HG03442 (cell line): Measurements from ENCODE around the gene CTRL.
"Not testable (repeated sequence)": the region's sequence is repeated elsewhere in the genome, so short reads cannot be mapped to it uniquely, and the experiment has no call there.

ENCODE experiments used
- ATAC-seq: cut with Tn5 transposase; IDR thresholded peaks from one replicate; pipeline ENCODE4 v1.9.1; 2021; ENCODE audit warnings: mild to moderate bottlenecking, moderate library complexity; ENCODE audit not compliant: unreplicated experiment

The CTRL gene

DNA sequence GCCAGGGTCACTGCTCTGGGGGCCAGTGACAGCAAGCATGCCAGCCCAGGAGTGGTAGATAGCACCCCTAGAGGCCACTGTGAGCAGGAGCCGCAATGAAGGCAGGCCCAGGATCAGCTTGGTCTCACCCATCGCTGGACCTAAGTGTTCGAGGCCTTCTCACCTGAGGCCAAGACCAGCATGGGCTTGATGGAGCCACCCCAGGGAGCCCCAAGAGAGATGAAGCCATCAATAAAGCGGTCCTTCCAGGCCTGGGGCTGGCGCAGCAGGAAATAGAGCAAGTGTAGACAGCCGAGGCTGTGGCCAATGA lies 10.5 kb upstream of the CTRL start:
- no peak for ATAC-seq

DNA sequence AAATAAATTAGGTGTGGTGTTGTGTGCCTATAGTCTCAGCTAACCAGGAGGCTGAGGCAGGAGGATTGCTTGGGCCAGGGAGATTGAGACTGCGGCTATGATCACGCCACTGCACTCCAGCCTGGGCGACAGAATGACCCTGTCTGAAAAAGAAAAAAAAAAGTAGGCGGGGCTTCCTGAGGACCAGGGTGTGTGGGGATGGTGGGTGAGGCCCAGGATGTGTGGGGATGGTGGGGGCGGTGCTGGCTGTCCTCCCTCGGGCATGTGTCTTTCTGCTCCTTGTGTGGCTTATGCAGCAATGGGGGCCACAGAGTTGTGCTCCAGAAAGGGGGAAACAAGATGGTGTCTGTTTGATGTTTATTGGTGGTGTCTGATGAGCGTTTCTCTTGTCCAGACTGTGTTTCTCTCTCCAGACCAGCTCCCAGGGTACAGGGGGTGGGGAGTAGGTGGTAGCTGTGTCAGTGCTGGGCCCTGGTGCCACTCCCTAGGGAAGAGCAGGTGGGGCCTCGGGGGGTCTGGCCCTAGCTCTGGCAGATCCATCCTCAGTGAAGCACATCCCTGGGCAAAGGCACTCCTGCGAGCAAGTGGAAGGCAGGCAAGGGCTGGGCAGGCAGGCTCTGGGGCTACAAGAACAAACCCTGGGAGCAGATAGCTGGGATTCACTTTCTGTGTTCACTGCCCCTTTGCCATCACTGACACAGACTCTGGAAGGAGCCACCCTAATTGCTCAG lies 10.0 kb upstream of the CTRL start:
- no peak for ATAC-seq

DNA sequence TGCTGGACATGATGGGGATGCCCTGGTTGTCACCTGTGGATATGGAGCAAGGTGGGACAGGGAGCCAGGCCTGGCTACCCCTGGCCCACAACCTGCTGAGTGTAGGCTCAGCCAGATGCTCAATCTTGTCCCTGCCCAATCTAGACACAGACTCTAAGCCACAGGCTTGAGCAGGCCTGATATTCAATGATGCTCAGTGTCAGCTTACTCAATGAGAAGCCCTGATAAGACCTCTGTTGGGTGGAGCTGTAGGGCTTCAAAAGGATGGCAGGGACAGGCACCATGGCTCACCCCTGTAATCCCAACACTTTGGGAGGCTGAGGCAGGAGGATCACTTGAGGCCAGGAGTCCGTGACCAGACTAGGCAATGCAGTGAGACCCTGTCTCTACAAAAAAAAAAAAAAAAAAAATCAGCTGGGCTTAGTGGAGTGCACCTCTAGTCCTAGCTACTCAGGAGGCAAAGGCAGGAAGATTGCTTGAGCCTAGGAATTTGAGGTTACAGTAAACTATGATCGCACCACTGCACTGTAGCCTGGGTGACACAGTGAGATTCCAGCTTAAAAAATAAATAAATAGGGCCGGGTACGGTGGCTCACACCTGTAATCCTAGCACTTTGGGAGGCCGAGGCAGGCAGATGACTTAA lies 8.9 kb upstream of the CTRL start:
- ATAC-seq, result no peak

DNA sequence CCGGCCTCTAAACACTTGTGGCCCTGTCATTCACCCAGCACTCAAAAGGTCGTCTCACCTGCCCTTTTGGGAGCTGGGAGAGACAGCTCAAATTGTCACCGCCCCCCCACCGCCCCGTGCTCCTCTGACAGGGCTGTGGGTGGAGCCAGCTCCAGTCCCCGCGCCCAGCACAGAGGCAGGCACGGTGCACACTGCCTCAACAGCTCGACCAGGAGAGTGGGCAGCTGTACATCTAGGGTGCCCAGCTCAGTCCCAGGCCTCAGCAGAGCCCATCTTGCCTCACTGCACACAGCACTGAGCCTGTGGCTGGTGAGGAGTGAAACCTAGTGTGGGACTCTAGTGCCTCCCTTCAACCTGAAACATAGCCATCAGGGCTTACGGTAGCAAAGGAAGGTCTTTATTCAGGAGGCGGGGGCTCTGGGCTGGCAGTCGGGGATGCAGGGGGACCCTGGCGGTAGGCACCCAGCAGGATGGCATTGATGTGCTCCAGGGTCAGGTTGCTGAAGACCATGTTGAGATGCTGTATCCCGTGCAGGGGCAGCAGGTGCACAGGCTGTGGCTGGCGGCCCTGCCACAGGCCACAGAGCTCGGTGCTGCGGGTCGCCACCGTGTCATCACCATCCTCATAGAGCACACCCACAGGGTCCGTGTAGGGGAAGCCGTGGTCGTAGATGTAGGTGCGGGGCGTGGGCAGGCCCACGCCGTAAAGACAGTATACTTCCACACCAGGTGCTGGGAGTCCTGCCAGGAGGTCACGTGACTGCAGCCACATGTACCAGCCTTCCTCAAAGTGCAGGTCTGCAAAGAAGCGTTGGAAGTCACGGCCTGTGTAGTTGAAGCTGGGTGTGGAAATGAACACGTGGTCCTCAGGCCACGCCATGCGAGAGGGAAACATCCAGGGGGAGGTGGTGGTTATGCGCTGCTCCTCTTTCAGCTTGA lies 8.1 kb upstream of the CTRL start:
- no peak for ATAC-seq

DNA sequence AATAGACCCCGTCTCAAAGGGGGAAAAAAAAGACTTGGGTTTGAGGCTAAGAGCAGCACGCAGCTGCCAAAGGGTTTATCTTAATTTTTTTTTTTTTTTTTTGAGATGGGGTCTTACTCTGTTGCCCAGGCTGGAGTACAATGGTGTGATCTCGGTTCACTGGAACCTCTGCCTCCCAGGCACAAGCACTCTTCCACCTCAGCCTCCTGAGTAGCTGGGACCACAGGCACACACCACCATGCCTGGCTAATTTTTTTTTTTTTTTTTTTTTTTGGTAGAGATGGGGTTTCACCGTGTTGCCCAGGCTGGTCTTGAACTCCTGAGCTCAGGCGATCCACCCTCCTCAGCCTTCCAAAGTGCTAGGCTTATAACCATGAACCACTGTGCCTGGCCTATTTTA lies 6.1 kb upstream of the CTRL start:
- ATAC-seq, result not testable (repeated sequence)

DNA sequence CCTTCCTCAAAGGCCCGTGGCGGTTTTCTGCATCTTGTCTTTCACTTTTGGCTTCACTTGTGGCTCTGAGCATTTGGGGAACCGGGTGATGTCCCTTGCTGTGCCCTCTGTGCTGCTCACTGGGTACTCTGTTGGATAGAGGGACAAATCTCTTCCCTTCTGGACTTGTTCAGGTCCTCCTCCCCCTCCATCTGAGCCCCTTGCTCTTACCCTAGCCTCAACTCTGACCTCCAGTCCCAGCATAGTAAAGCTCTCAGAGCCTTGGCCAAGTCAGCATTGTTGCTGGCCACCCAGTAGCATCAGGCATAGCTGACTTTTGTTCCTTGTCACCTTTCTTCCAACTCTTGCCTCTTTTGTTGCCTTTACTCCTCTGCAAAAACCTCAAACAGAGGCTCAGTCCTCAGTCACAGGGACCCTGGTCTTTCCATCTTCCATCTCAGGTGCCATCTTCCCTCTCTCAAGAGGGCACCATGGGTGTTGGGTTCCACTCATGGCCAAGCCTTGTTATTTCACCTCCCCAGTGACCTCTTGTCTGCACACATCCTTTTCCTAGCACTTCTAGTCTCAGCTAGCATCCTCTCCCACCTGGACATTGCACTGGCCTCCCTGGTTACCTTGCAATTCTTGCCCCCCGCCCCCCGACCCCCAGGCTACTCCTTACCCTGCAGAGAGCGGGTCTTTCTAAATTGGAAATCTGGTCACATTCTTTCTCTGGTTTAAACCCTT lies 5.4 kb upstream of the CTRL start:
- ATAC-seq, result peak; percentile 36

DNA sequence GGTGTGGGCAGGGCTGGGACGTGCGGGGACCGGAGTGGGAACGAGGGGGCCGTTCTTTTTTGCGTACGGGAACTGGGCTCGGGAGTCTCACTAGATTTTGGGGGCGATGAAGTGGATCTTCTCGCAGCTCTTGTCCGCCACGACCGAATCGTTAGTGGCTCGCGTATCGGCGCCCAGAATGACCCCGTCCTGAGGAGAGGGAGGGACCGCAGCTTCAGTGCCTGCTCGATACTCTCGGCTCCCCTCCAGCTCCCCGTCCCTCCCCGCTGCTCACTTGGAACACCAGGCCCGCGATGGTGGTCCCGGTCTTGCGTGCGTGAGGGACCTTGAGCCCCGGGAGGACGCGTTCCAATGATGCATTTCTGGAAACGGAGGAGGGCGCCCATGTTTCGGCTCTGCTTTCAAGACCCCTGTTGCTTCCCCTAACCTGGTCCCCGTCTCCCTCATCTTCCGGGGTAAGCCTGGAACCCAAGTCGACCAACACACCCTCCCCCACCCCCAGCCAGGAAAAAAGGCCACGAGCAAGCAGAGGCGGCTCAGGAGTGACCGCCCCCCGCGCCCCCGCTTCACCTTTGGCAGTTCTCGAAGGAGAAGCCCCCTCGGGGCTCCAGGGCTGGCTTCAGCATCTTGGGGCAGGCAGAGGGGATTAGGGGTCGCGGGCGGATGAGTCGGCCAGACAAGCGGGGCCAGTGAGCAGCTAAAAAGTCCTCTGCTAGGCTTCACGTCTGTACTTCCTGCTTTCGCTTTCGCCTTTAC lies 4.6 kb upstream of the CTRL start, which contains the start of gene PSMB10:
Gene PSMB10, minus strand, starts transcription at position 727 of the 756 bp plus-strand sequence. Its CDS starts 101 bp downstream, at position 626.
- ATAC-seq, result peak; percentile 6

DNA sequence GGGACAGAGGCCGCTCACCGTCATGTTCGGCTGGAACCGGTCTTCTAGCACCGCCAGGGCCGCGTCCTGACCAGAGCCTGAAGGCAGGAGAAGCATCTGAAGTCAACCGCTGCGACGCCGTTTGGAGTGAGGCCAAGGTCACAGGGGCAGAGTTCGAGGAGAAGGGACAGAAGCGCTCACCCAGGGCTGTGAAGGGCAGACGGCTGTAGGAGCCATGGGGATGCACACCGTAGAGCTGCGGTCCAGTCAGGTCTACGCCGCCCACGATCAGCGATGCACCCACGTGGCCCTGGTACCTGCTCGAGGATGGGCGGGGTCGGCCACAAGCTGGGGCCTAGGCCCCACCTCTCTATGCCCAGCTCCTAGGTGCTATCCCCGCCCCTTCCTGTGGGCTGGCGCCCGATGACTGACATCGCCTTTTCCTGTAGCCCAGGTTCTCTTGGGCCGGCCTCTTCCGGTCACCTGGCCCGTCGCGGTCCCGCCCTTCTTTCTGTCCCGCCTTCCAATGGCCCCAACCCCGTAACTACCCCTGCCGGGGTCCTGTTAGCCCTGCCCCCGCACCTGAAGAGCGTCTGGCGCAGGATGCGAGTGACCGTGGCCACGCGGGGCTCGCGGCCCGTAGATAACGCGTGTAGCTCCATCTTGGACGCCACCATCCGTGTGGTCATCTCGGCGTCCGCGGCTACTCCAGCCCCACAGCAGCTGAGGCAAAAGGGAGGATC lies 3.9 kb upstream of the CTRL start:
- ATAC-seq, result peak; percentile 89

DNA sequence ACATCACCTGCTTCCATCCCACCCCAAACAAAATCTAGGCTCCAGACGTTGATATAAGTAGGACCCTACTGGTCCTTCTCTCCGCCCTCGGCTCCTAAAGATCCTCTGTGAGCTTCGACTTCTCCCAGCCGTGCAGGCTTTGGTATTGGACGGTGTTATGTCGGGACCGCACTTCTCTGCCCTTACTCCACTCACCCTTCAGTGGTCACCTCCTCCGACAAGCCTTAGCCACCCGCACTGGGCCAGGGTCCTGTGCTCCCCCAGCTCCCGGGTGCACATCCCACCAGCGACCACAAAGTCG lies 3.4 kb upstream of the CTRL start:
- ATAC-seq, result no peak

DNA sequence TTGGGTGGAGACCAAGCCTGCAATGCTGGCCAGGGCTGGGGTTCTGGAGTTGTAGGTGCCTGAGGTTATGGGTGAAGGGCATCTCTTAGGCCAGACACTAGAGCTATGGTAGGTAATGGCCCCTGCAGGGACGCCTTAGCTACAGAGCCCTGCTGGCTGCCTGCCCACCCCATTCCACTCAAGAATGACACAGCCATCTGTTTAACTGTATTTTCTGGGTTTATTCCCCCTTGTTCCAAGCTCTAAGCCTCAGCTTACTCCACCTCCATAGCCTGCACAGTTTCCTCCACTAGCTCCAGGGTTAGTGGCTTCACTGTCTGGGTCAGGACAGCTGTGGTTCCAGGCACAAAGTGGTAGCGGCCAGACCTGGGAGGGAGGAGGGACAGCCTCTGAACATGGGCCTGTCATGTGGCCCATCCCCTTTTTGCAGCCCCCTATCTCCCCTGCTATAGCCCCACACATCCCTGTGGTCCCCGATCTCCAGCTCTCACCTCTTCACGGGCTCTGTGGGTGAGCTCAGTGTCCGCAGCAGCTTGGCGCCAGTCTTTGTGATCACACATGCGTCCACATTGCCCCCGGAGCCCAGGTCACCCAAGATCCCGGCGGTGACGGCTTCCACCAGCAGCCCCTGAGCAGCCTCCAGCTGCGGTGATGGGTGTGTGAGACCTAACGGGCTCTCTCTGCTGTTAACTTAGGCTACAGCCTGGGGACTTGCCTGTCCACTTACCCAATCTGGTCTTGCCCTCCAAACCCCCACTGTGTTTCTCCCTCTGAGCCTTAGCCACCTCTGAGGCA lies 2.8 kb upstream of the CTRL start:
- ATAC-seq, result no peak

DNA sequence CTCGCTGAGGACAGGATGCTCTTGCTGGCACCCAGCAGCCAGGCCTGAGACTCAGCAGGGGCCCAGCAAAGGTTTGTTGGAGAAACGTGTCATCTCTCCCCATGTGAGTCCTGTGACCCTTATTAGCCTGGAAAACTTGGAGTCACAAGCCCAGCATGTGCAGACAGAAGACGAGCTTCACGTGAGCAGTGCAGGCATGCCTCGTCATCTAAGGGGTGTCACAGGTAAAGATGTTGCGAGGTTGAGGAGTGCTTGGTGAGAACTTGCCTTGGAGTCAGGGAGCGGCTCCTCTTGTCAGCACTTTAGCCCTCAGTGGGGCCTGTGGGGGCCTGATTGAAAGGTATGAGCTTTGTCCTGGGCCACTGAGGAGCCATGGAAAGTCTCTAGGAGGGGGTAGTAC lies 2.1 kb upstream of the CTRL start:
- ATAC-seq, result no peak

DNA sequence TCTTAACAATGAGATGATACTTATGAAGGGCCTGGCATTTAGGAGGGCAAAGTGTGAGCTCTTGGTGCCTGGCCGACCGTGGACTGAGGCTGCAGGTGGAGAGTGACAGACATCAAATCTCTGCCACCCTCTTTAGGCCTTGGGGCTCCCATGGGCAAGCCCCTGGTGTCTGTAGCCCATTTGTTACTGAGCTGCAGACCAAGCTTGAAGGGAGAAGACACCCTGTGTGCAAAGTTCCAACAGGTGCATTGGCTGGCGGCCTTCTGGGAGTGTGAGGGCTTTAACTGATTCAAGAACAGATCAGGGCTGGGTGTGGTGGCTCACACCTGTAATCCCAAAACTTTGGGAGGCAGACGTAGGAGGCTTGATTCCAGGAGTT lies 789 bp upstream of the CTRL start:
- no peak for ATAC-seq

DNA sequence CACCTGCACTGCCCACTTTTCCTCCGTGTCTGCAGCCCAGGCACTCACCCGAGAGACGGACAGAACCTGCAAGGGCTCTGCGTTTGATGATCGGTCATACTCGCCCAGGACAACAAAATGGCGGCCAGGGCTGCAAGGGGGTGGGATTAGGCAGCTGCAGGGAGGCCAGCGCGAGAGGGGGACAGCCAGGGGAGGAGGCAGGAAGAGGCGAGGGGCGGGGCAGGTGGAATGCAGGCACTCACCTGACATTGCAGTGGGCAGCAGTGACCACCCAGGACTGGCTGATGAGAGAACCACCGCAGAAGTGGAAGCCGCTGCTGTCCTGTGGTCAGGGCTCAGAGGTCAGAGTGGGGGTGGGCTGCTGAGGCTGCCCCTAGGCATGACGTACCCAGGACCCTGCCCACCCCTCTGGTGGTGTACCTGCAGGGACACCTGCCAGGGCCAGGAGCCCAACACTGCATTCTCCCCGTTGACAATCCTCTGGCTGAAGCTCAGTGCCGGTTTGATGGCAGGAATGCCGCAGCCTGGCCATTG lies 917 bp downstream of the CTRL start:
- ATAC-seq, result no peak

DNA sequence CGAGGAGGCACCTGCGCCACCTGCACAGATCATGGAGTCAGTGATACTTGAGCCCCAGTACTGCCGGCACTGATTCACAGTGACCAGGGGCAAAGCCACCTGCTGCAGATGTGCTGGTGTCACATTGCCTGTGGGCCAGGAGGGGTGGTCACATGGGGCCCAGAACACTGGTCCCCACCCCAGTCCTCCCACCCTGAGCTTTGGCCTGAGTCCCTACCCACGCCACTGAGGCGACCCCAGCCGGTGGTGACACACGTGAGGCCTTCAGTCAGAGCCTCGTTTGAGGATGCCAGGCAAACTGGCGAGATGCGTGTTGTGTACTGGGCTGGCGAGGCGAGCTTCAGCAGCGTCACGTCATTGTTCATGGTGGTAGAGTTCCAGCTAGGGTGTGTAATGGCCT lies 1.5 kb downstream of the CTRL start:
- ATAC-seq, result no peak

DNA sequence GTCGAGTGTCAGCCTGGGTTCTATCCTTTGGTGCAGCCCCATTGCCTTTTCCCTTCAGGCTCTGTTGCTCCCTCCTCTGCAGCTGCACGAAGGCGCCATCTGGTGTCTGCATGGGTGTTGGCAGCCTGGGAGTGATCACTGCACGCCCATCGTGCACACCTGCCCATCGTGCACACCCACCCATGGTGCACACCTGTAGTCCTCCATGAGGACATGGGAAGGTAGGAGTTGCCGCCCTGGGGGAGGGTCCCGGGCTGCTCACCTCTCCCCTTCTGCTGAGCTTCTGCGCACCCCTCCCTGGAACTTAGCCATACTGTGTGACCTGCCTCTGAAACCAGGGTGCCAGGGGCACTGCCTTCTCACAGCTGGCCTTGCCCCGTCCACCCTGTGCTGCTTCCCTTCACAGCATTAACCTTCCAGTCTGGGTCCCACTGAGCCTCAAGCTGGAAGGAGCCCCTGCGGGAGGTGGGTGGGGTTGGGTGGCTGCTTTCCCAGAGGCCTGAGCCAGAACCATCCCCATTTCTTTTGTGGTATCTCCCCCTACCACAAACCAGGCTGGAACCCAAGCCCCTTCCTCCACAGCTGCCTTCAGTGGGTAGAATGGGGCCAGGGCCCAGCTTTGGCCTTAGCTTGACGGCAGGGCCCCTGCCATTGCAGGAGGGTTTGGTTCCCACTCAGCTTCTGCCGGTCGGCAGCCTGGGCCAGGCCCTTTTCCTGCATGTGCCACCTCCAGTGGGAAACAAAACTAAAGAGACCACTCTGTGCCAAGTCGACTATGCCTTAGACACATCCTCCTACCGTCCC lies 2.9 kb downstream of the CTRL start:
- ATAC-seq, result peak; percentile 49

DNA sequence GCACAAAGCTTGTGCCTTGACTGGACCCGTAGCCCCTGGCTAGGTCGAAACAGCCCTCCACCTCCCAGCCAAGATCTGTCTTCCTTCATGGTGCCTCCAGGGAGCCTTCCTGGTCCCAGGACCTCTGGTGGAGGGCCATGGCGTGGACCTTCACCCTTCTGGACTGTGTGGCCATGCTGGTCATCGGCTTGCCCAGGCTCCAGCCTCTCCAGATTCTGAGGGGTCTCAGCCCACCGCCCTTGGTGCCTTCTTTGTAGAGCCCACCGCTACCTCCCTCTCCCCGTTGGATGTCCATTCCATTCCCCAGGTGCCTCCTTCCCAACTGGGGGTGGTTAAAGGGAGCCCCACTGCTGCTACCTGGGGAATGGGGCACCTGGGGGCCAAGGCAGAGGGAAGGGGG lies 3.5 kb downstream of the CTRL start:
- ATAC-seq, result no peak

DNA sequence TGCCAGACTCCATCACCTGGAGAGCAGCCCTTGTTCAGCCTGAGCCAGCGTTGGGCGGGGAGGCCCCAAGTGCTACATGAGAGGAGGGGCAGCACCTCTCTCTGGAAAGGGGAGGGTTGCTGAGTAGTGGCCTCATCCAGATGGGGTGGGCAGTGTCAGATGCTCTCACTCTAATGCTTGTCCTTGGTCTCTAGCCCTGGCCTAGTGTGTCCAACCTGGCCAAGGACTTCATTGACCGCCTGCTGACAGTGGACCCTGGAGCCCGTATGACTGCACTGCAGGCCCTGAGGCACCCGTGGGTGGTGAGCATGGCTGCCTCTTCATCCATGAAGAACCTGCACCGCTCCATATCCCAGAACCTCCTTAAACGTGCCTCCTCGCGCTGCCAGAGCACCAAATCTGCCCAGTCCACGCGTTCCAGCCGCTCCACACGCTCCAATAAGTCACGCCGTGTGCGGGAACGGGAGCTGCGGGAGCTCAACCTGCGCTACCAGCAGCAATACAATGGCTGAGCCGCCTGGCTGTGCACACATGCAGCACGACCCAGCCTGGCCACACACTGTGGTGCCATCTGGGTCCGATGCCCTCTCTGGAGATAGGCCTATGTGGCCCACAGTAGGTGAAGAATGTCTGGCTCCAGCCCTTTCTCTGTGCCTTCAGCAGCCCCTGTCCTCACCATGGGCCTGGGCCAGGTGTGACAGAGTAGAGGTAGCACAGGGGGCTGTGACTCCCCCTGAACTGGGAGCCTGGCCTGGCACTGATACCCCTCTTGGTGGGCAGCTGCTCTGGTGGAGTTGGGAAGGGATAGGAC lies 4.3 kb downstream of the CTRL start:
- ATAC-seq, result no peak
